Measurements from ENCODE around the gene SIVA1.

Gene SIVA1

GRCh38 chr14:104751539-104752422 is 1.2 kb upstream of the SIVA1 start:
- no peak for FAIRE-seq

GRCh38 chr14:104752423-104752734 is 568 bp upstream of the SIVA1 start:
- FAIRE-seq, result no peak

GRCh38 chr14:104753528-104754212 is 723 bp downstream of the SIVA1 start:
- no peak for FAIRE-seq

GRCh38 chr14:104754213-104754851 is 1.4 kb downstream of the SIVA1 start:
- no peak for FAIRE-seq

- no peak for FAIRE-seq
Observed at GRCh38 chr14:104755621-104756020, 2.7 kb downstream of the SIVA1 start.

- FAIRE-seq, result no peak
Observed at GRCh38 chr14:104756477-104757237, 3.7 kb downstream of the SIVA1 start.

GRCh38 chr14:104757238-104757585 is 4.3 kb downstream of the SIVA1 start:
- FAIRE-seq, result no peak

- no peak for FAIRE-seq
Observed at GRCh38 chr14:104757681-104758392, 4.9 kb downstream of the SIVA1 start.

GRCh38 chr14:104758981-104759969 is 6.3 kb downstream of the SIVA1 start:
- FAIRE-seq, result no peak

- no peak for FAIRE-seq
Observed at GRCh38 chr14:104765517-104765916, 12.6 kb downstream of the SIVA1 start.

- no peak for FAIRE-seq
Observed at GRCh38 chr14:104766256-104766862, 13.4 kb downstream of the SIVA1 start.

- no peak for FAIRE-seq
Observed at GRCh38 chr14:104766863-104767633, 14.1 kb downstream of the SIVA1 start.

- no peak for FAIRE-seq
Observed at GRCh38 chr14:104767634-104767918, 14.6 kb downstream of the SIVA1 start.

- peak; percentile 30 for FAIRE-seq
Observed at GRCh38 chr14:104768437-104769323, 15.7 kb downstream of the SIVA1 start.

GRCh38 chr14:104769324-104770071 is 16.6 kb downstream of the SIVA1 start:
- FAIRE-seq, result no peak

- no peak for FAIRE-seq
Observed at GRCh38 chr14:104770072-104770579, 17.2 kb downstream of the SIVA1 start.

GRCh38 chr14:104770851-104771272 is 17.9 kb downstream of the SIVA1 start:
- no peak for FAIRE-seq

- no peak for FAIRE-seq
Observed at GRCh38 chr14:104771374-104771773, 18.4 kb downstream of the SIVA1 start.

Data from G401.6 (cell line).